Fibroblast of villous mesenchyme (primary cell): ENCODE results near the gene B3GALT2. TPM values are rescaled to one million over a fixed set of nuclear protein-coding genes. Genes with fewer than 3 reads are reported as not detected.
A peak's percentile ranks its signal among the peaks of the same experiment; 100 is the strongest.
"Not testable (repeated sequence)": the region's sequence is repeated elsewhere in the genome, so short reads cannot be mapped to it uniquely, and the experiment has no call there.

Experiments
- DNase-seq: peaks from one replicate; pipeline ENCODE4 v3.0.0-alpha.2; 2010; ENCODE audit warnings: low read depth
- H3K4me3 ChIP-seq: 2 replicates; pipeline ENCODE4 v1.5.1; 2011; ENCODE audit warnings: low read depth, mild to moderate bottlenecking, low read length
- total RNA-seq: library from RNA; depleted of rRNA; stranded (reverse); fragments of >200 nt; gene quantifications from 2 replicates; pipeline ENCODE4 v1.2.3, GENCODE V29; 2012
- TF ChIP-seq, protein P1 (sequence below): IDR thresholded peaks from 2 replicates; pipeline ENCODE4 v1.5.1; 2012; ENCODE audit warnings: low read depth, mild to moderate bottlenecking, low read length; ENCODE audit not compliant: insufficient read depth

B3GALT2 gene
- total RNA-seq, result 12.9 and 32.8 TPM in 2 replicates

DNA sequence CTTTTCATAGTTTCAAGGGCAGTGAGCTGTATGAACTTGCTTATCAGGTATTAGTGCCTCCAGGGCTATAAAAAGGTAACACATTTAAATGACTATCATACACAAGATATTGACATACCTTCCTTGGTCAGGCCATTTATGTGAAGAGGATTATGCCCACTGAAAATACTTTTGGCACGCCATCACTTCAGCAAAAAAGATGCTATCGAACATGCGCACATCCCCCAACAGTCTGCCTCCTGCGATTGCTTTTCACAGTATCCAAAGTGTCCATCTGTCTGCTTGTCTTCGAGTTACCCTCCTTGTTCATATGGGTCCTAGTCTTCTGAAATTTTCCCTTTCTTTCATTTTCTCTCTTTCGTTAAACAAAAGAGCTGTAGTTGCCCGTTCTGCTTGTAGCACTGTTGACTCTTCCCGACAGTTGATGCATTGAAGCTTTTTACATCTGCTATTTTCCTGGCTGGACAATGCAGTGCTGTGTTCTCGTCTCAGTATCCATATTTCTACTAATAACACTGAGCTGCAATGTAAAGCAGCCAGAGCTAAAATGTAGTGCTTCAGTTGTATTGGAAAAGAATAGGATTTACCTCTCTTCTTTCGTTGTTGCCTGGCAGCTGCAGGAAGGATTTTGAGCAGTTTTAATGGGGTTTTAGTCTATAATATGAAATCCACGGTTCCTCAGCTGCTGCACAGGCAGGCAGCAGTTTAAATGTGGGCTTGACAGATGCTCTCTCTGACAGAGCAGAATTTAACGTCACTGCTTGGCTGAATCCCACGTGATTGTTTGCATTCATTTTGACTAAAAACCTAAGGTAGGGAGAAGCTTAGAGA lies at the start of gene B3GALT2:
Gene B3GALT2, minus strand, starts transcription at position 713 of the 831 bp plus-strand sequence. CDS start 5,051 bp downstream, outside the sequence.
- TF ChIP-seq, protein P1, sequence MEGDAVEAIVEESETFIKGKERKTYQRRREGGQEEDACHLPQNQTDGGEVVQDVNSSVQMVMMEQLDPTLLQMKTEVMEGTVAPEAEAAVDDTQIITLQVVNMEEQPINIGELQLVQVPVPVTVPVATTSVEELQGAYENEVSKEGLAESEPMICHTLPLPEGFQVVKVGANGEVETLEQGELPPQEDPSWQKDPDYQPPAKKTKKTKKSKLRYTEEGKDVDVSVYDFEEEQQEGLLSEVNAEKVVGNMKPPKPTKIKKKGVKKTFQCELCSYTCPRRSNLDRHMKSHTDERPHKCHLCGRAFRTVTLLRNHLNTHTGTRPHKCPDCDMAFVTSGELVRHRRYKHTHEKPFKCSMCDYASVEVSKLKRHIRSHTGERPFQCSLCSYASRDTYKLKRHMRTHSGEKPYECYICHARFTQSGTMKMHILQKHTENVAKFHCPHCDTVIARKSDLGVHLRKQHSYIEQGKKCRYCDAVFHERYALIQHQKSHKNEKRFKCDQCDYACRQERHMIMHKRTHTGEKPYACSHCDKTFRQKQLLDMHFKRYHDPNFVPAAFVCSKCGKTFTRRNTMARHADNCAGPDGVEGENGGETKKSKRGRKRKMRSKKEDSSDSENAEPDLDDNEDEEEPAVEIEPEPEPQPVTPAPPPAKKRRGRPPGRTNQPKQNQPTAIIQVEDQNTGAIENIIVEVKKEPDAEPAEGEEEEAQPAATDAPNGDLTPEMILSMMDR, result no peak
- peak within 1 kb of the TSS; percentile 50 for H3K4me3 ChIP-seq
- peak; percentile 44 for DNase-seq

GRCh38 chr1:193234530-193234929 lies 48.1 kb upstream of the B3GALT2 start:
- no peak for DNase-seq
- H3K4me3 ChIP-seq, result no peak overlapping the region
- TF ChIP-seq, protein P1, result no peak

DNA sequence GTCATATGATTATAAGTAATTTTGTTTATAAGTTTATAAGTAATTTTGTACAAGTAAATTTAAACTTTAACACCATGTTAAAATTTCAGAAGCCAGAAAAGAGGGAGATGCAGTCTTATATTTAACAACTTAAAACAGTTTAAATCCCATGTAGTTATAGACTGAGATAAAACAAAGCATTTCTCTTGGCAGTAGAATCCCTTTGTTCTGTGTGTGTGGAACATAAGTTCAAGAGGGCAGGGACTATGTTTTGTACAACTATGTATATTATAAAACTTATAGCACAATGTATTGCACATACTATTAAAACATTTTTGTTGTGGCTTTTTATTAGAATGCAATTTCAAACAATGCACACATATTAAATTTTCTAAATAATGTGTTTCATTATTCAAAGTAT lies 44.7 kb upstream of the B3GALT2 start:
- DNase-seq, H3K4me3 ChIP-seq: not testable (repeated sequence)

DNA sequence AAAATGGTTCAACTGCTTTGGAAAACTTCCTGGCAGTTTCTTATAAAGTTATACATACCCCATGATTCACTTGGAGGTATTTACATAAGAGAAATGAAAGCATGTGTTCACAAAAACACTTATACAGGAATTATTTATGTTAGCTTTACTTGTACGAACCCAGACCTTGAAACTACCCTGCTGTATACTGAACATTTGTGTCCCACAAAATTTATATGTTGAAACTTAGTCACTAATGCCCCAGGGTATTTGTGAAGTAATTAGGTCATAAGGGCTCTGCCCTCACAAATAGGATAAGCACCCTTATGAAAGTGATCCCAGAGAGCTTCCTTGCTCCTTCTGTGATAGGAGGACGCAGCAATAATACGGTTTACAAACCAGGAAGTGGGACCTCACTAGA lies 42.7 kb upstream of the B3GALT2 start:
- TF ChIP-seq, protein P1, result no peak
- no peak overlapping the region for H3K4me3 ChIP-seq
- DNase-seq, result peak; percentile 56

GRCh38 chr1:193222056-193222615 lies 35.7 kb upstream of the B3GALT2 start:
- TF ChIP-seq, protein P1, result no peak
- H3K4me3 ChIP-seq, result no peak overlapping the region
- DNase-seq, result no peak

GRCh38 chr1:193221651-193222050 lies 35.2 kb upstream of the B3GALT2 start:
- TF ChIP-seq, protein P1, result no peak
- H3K4me3 ChIP-seq, result no peak overlapping the region
- DNase-seq, result peak; percentile 7

DNA sequence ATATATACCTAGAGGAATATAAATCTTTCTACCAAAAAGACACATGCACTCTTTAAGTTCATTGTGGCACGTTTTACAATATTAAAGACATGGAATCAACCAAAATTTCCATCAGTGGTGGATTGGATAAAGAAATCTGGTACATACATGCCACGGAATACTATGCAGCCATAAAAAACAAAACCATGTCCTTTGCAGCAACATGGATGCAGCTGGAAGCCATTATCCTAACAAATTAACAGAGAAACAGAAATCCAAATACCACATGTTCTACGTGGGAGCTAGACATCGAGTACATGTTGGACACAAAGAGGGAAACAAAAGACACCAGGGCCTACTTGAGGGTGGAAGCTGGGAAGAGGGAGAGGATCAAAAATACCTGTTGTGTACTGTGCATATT lies 33.0 kb upstream of the B3GALT2 start:
- TF ChIP-seq, protein P1, result no peak
- DNase-seq, result no peak
- no peak overlapping the region for H3K4me3 ChIP-seq
